Fibroblast of lung (primary cell): Measurements from ENCODE around the gene STK16.

Experiments
- EZH2 ChIP-seq: IDR thresholded peaks from 2 replicates; pipeline ENCODE4 v1.5.1; 2012; ENCODE audit warnings: low read length, control low read depth, mild to moderate bottlenecking; ENCODE audit errors: missing control alignments
- TF ChIP-seq, protein P1 (sequence below), 2 donors: IDR thresholded peaks in 1 of 2; conservative IDR thresholded peaks in 1 of 2; 1 replicate in 1 of 2; 2 replicates in 1 of 2; pipeline ENCODE4 v1.5.1; 2011 to 2012; ENCODE audit warnings: low read length in 2 of 2, control low read depth in 1 of 2, inconsistent platforms in 1 of 2, low read depth in 1 of 2, mild to moderate bottlenecking in 1 of 2

GRCh38 chr2:219268294-219268693, 23.0 kb downstream of the STK16 start:
- TF ChIP-seq, protein P1, sequence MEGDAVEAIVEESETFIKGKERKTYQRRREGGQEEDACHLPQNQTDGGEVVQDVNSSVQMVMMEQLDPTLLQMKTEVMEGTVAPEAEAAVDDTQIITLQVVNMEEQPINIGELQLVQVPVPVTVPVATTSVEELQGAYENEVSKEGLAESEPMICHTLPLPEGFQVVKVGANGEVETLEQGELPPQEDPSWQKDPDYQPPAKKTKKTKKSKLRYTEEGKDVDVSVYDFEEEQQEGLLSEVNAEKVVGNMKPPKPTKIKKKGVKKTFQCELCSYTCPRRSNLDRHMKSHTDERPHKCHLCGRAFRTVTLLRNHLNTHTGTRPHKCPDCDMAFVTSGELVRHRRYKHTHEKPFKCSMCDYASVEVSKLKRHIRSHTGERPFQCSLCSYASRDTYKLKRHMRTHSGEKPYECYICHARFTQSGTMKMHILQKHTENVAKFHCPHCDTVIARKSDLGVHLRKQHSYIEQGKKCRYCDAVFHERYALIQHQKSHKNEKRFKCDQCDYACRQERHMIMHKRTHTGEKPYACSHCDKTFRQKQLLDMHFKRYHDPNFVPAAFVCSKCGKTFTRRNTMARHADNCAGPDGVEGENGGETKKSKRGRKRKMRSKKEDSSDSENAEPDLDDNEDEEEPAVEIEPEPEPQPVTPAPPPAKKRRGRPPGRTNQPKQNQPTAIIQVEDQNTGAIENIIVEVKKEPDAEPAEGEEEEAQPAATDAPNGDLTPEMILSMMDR (conservative IDR thresholded peaks at IDR 0.05 in 1 of 2, IDR thresholded peaks at IDR 0.05 in 1 of 2; ENCODE audit: low read depth in 1 of 2, low read length in 2 of 2), result no peak
- TF ChIP-seq EZH2, result no peak
